ENCODE data around the gene SACM1L.

GRCh38 chr3:45670991-45671390 is 18.2 kb upstream of the SACM1L start:
- no peak for TF ChIP-seq ZSCAN21 (CRISPR knock-in tag; IDR thresholded peaks at IDR 0.05; ENCODE audit: borderline replicate concordance)
- no peak for TF ChIP-seq CBFB (CRISPR knock-in tag; IDR thresholded peaks at IDR 0.05)
- no peak for TF ChIP-seq NR3C1 (CRISPR knock-in tag; IDR thresholded peaks at IDR 0.05)
- no peak for TF ChIP-seq POLR2A (IDR thresholded peaks at IDR 0.05; ENCODE audit: insufficient read depth in 1 of 2, low read depth in 2 of 2, low read length in 2 of 2)
- no peak for TF ChIP-seq ZBTB33 (CRISPR knock-in tag; IDR thresholded peaks at IDR 0.05)
- no peak for TF ChIP-seq ZNF644 (CRISPR knock-in tag; IDR thresholded peaks at IDR 0.05; ENCODE audit: low read depth)
- no peak for TF ChIP-seq SP2 (CRISPR knock-in tag; IDR thresholded peaks at IDR 0.05)
- TF ChIP-seq PTBP1 (IDR thresholded peaks at IDR 0.05; ENCODE audit: low read depth, low read length, poor library complexity, severe bottlenecking): no peak
